ENCODE measurements around the gene DNAI1. TPM values are rescaled to one million over a fixed set of nuclear protein-coding genes. Genes with fewer than 3 reads are reported as not detected.
A peak's percentile ranks its signal among the peaks of the same experiment; 100 is the strongest.

Gene DNAI1
- total and polyA plus RNA-seq, 2 of the 13 experiments (the other 11 are each of a cell fraction or from before 2014, with no cell fraction given), result not detected

- TF ChIP-seq ZNF580 (CRISPR knock-in tag; IDR thresholded peaks at IDR 0.05; ENCODE audit: borderline replicate concordance, low read depth) (no peak), ZFP37 (CRISPR knock-in tag; IDR thresholded peaks at IDR 0.05; ENCODE audit: borderline replicate concordance) (no peak), REPIN1 (CRISPR knock-in tag; IDR thresholded peaks at IDR 0.05; ENCODE audit: borderline replicate concordance, low read depth) (0 out of 2 replicates have a peak, but pooled peaks have one; percentile 7), ZNF883 (CRISPR knock-in tag; IDR thresholded peaks at IDR 0.05; ENCODE audit: not compliant biosample characterization) (no peak), TGIF2 (CRISPR knock-in tag; IDR thresholded peaks at IDR 0.05) (no peak), ZNF572 (CRISPR knock-in tag; IDR thresholded peaks at IDR 0.05) (no peak), CCDC6 (CRISPR knock-in tag; IDR thresholded peaks at IDR 0.05) (no peak), GATAD2A (CRISPR knock-in tag; IDR thresholded peaks at IDR 0.05) (no peak), SNAPC2 (CRISPR knock-in tag; IDR thresholded peaks at IDR 0.05) (no peak), ZZZ3 (CRISPR knock-in tag; IDR thresholded peaks at IDR 0.05; ENCODE audit: borderline replicate concordance) (no peak), KMT2A (CRISPR knock-in tag; IDR thresholded peaks at IDR 0.05) (no peak), POGK (CRISPR knock-in tag; conservative IDR thresholded peaks at IDR 0.05) (no peak), NR1H2 (CRISPR knock-in tag; IDR thresholded peaks at IDR 0.05; ENCODE audit: borderline replicate concordance, low read depth) (no peak), ZBTB25 (CRISPR knock-in tag; IDR thresholded peaks at IDR 0.05) (no peak), ZNF841 (CRISPR knock-in tag; IDR thresholded peaks at IDR 0.05; ENCODE audit: borderline replicate concordance) (no peak), U2AF2 (IDR thresholded peaks at IDR 0.05; ENCODE audit: low read depth, low read length) (no peak), EEA1 (CRISPR knock-in tag; IDR thresholded peaks at IDR 0.05; ENCODE audit: borderline replicate concordance) (no peak)
- TF ChIP-seq, protein P1, sequence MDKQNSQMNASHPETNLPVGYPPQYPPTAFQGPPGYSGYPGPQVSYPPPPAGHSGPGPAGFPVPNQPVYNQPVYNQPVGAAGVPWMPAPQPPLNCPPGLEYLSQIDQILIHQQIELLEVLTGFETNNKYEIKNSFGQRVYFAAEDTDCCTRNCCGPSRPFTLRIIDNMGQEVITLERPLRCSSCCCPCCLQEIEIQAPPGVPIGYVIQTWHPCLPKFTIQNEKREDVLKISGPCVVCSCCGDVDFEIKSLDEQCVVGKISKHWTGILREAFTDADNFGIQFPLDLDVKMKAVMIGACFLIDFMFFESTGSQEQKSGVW (CRISPR knock-in tag; IDR thresholded peaks at IDR 0.05; ENCODE audit: borderline replicate concordance), result no peak
- TF ChIP-seq, protein P2, sequence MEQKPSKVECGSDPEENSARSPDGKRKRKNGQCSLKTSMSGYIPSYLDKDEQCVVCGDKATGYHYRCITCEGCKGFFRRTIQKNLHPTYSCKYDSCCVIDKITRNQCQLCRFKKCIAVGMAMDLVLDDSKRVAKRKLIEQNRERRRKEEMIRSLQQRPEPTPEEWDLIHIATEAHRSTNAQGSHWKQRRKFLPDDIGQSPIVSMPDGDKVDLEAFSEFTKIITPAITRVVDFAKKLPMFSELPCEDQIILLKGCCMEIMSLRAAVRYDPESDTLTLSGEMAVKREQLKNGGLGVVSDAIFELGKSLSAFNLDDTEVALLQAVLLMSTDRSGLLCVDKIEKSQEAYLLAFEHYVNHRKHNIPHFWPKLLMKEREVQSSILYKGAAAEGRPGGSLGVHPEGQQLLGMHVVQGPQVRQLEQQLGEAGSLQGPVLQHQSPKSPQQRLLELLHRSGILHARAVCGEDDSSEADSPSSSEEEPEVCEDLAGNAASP (CRISPR knock-in tag; IDR thresholded peaks at IDR 0.05; ENCODE audit: borderline replicate concordance), result no peak
- TF ChIP-seq, protein P3, sequence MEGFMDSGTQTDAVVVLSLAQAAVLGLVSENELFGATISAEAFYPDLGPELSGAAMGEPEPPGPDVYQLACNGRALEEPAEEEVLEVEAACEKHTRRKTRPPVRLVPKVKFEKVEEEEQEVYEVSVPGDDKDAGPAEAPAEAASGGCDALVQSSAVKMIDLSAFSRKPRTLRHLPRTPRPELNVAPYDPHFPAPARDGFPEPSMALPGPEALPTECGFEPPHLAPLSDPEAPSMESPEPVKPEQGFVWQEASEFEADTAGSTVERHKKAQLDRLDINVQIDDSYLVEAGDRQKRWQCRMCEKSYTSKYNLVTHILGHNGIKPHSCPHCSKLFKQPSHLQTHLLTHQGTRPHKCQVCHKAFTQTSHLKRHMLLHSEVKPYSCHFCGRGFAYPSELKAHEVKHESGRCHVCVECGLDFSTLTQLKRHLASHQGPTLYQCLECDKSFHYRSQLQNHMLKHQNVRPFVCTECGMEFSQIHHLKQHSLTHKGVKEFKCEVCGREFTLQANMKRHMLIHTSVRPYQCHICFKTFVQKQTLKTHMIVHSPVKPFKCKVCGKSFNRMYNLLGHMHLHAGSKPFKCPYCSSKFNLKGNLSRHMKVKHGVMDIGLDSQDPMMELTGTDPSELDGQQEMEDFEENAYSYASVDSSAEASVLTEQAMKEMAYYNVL (CRISPR knock-in tag; IDR thresholded peaks at IDR 0.05; ENCODE audit: borderline replicate concordance), result no peak
- TF ChIP-seq, protein P4, sequence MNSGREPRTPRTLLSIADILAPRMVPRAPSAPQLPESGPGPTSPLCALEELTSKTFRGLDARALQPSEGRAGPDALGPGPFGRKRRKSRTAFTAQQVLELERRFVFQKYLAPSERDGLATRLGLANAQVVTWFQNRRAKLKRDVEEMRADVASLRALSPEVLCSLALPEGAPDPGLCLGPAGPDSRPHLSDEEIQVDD (CRISPR knock-in tag; IDR thresholded peaks at IDR 0.05; ENCODE audit: borderline replicate concordance), result no peak
Measured at GRCh38 chr9:34457266-34458012, 1.2 kb upstream of the DNAI1 start (continued).

All from HepG2 (cell line).